ENCODE data around the gene ABHD1.

The ABHD1 gene

DNA sequence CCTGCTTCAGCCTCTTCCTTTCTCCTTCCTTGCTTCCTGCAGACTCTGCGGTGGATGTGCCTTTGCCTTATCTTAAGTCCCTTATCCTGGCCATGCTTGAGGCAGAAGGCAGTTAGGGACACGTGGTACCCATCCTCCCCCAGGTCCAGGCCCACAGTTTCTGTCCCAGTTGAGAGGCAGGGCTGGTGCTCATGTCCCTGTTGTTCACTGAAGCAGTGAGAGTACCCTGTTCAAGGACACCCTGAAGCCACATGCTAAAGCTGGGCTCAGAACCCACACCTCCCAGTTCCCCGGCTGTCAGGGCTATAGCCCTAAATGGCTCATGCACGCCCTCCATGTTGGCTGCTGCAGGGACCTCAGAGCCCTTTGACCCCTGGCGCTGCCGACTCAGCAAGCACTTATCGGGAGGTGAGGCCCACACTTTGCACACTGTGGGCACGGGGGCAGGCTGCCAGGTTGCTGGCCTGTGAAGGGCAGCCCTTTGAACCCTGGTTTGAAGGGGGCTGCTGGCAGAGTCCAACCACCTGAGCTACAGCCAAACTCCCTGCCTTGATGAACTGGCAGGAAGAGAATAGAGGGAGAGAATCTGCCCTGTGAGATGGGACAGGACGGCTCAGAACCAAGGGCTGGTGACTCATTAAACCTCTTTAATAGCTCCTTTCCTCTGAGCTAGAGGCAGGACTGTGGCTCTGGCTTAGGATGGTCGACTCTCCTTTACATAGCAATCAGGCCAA lies 30.8 kb upstream of the ABHD1 start:
- Histone ChIP-seq H3K9ac (ENCODE audit: low read depth, low read length, poor library complexity, severe bottlenecking) (no peak overlapping the region), H3K79me2 (ENCODE audit: insufficient read depth, low read length) (no peaks in the 10 kb centered on the region), H3F3A (ENCODE audit: low read depth) (no peaks in the 10 kb centered on the region), H4K20me1 (ENCODE audit: insufficient read depth, low read length, poor library complexity, severe bottlenecking) (no peaks in the 10 kb centered on the region), H2AFZ (ENCODE audit: low read length) (no peak overlapping the region), H3K27me3 (ENCODE audit: insufficient read depth, low read length, poor library complexity, severe bottlenecking) (no peaks in the 10 kb centered on the region), H3K4me1 (ENCODE audit: insufficient read depth, low read length, poor library complexity, severe bottlenecking) (peaks cover 8% of the 10 kb centered on the region), H3K36me3 (ENCODE audit: insufficient read depth, low read length) (no peaks in the 10 kb centered on the region), H3K9me2 (replicated peaks; ENCODE audit: low read depth, low read length) (no peaks in the 10 kb centered on the region), H3K9me3 (ENCODE audit: insufficient read depth, low read depth, low read length) (no peaks in the 10 kb centered on the region), H3K4me2 (ENCODE audit: low read depth, low read length, poor library complexity, severe bottlenecking) (no peak overlapping the region), H3K4me3 (ENCODE audit: low read length, poor library complexity, severe bottlenecking) (no peak overlapping the region)
- TF ChIP-seq, protein P1, sequence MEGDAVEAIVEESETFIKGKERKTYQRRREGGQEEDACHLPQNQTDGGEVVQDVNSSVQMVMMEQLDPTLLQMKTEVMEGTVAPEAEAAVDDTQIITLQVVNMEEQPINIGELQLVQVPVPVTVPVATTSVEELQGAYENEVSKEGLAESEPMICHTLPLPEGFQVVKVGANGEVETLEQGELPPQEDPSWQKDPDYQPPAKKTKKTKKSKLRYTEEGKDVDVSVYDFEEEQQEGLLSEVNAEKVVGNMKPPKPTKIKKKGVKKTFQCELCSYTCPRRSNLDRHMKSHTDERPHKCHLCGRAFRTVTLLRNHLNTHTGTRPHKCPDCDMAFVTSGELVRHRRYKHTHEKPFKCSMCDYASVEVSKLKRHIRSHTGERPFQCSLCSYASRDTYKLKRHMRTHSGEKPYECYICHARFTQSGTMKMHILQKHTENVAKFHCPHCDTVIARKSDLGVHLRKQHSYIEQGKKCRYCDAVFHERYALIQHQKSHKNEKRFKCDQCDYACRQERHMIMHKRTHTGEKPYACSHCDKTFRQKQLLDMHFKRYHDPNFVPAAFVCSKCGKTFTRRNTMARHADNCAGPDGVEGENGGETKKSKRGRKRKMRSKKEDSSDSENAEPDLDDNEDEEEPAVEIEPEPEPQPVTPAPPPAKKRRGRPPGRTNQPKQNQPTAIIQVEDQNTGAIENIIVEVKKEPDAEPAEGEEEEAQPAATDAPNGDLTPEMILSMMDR (conservative IDR thresholded peaks at IDR 0.05; ENCODE audit: low read length), result no peak

DNA sequence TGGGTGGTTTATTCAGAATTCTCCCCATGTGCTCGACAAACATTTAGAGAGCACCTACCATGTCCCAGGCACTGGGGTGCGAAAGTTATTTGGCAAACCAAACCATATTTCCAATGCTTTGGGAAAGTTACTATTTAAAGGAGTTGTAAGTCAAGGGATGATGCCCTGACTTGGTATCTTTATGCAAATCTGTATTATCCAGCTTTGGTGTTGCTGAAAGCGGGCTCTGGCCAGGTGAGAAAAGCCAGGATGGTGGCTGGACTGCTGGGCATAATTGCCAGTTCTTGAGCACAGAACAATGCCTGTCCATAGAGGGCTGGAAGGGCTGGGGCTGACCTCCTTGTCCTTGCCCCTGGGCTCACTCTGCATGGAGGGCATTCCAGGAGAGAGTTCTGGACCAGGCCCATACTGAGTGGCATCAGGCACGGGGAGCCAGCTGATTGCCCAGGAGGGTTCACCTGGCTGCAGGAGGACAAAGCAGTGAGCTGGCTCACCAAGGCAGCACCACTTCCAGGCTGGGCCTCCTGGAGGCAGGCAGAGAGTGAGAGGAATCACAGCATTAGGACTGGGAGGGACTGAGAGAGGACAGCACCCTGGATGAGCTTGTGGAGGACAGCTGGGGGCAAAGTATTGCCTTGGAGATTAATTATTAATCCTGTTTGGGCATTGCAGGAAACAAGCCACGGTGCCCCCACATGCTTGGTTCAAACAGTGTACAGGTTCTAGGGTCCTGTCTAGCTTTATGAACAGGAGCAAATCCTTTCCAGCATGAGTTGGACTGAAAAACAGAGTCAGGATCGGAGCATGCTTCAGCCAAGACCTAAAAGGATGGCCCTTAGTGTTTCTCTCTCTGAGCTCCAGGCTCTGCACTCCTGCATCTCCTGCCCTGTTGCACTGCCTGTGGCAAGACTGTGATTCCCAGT lies 29.9 kb upstream of the ABHD1 start:
- Histone ChIP-seq H3K9ac (ENCODE audit: low read depth, low read length, poor library complexity, severe bottlenecking) (no peak overlapping the region), H3K4me1 (ENCODE audit: insufficient read depth, low read length, poor library complexity, severe bottlenecking) (peaks cover 4% of the 10 kb centered on the region), H3K36me3 (ENCODE audit: insufficient read depth, low read length) (no peaks in the 10 kb centered on the region), H3F3A (ENCODE audit: low read depth) (no peaks in the 10 kb centered on the region), H3K4me2 (ENCODE audit: low read depth, low read length, poor library complexity, severe bottlenecking) (no peak overlapping the region), H3K9me3 (ENCODE audit: insufficient read depth, low read depth, low read length) (no peaks in the 10 kb centered on the region), H3K9me2 (replicated peaks; ENCODE audit: low read depth, low read length) (no peaks in the 10 kb centered on the region), H2AFZ (ENCODE audit: low read length) (no peak overlapping the region), H3K79me2 (ENCODE audit: insufficient read depth, low read length) (no peaks in the 10 kb centered on the region), H4K20me1 (ENCODE audit: insufficient read depth, low read length, poor library complexity, severe bottlenecking) (no peaks in the 10 kb centered on the region), H3K27me3 (ENCODE audit: insufficient read depth, low read length, poor library complexity, severe bottlenecking) (no peaks in the 10 kb centered on the region), H3K4me3 (ENCODE audit: low read length, poor library complexity, severe bottlenecking) (no peak overlapping the region)
- no peak for TF ChIP-seq EZH2phosphoT487 (IDR thresholded peaks at IDR 0.05; ENCODE audit: borderline replicate concordance)
- TF ChIP-seq, protein P1 (conservative IDR thresholded peaks at IDR 0.05; ENCODE audit: low read length), result no peak

DNA sequence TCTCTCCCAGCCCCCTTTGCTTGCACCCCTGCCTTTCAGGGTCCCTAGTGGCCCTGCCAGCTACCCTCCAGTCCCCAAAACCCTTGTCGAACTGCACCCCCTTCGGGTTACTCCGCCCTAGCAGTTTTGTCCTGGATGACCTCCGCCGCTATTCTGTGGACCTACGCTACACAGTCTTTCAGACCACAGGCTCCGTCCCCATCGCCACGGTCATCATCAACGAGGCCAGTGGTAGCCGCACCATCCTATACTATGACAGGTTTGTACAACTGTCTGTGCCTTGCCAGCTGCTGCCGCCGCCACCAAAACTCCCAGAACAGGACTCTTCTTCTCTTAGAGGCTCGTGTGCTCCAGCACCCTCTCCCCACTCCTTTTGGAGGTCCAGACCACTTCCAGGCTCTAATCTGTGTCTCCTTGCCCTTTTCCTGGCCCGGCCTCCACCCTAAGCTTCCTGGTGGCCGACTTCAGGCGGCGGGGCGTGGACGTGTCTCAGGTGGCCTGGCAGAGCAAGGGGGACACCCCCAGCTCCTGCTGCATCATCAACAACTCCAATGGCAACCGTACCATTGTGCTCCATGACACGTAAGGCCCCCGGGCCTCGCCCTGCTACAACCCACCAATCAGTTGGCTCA lies 29.1 kb upstream of the ABHD1 start:
- Histone ChIP-seq H3K4me2 (ENCODE audit: low read depth, low read length, poor library complexity, severe bottlenecking) (no peak overlapping the region), H3K27me3 (ENCODE audit: insufficient read depth, low read length, poor library complexity, severe bottlenecking) (no peaks in the 10 kb centered on the region), H2AFZ (ENCODE audit: low read length) (no peak overlapping the region), H3K9me3 (ENCODE audit: insufficient read depth, low read depth, low read length) (no peaks in the 10 kb centered on the region), H3K4me3 (ENCODE audit: low read length, poor library complexity, severe bottlenecking) (no peak overlapping the region), H3K79me2 (ENCODE audit: insufficient read depth, low read length) (no peaks in the 10 kb centered on the region), H3K9ac (ENCODE audit: low read depth, low read length, poor library complexity, severe bottlenecking) (no peak overlapping the region), H3K36me3 (ENCODE audit: insufficient read depth, low read length) (no peaks in the 10 kb centered on the region), H4K20me1 (ENCODE audit: insufficient read depth, low read length, poor library complexity, severe bottlenecking) (no peaks in the 10 kb centered on the region), H3K9me2 (replicated peaks; ENCODE audit: low read depth, low read length) (no peaks in the 10 kb centered on the region), H3F3A (ENCODE audit: low read depth) (no peaks in the 10 kb centered on the region), H3K4me1 (ENCODE audit: insufficient read depth, low read length, poor library complexity, severe bottlenecking) (no peaks in the 10 kb centered on the region)
- no peak for TF ChIP-seq EZH2phosphoT487 (IDR thresholded peaks at IDR 0.05; ENCODE audit: borderline replicate concordance)
- TF ChIP-seq, protein P1 (conservative IDR thresholded peaks at IDR 0.05; ENCODE audit: low read length), result no peak

Measured in Loucy (cell line).